KMS-11 (cell line): ENCODE measurements around the gene RASD1.
"Not testable (repeated sequence)": the region's sequence is repeated elsewhere in the genome, so short reads cannot be mapped to it uniquely, and the experiment has no call there.

Source experiments
- H2AFZ ChIP-seq: fragments of 200-600 bp; sonication (generic); 2 replicates; pipeline ENCODE4 v1.6.1; 2016; ENCODE audit warnings: antibody characterized with exemption, mixed run types, low read depth
- H3K27ac ChIP-seq: fragments of 200-600 bp; sonication (generic); 2 replicates; pipeline ENCODE4 v1.6.1; 2016; ENCODE audit warnings: mild to moderate bottlenecking, mixed run types
- H3K27me3 ChIP-seq: fragments of 200-600 bp; sonication (generic); 2 replicates; pipeline ENCODE4 v1.6.1; 2017; ENCODE audit warnings: mild to moderate bottlenecking, low read depth, mixed run types, moderate library complexity; ENCODE audit not compliant: insufficient read depth
- H3K36me3 ChIP-seq: fragments of 200-600 bp; sonication (generic); 2 replicates; pipeline ENCODE4 v1.6.1; 2017; ENCODE audit warnings: mild to moderate bottlenecking, mixed run types; ENCODE audit not compliant: insufficient read depth
- H3K4me1 ChIP-seq: fragments of 200-600 bp; sonication (generic); 2 replicates; pipeline ENCODE4 v1.6.1; 2016; ENCODE audit warnings: mild to moderate bottlenecking, low read depth, mixed run types; ENCODE audit not compliant: poor library complexity, severe bottlenecking
- H3K4me2 ChIP-seq: fragments of 200-600 bp; sonication (generic); 2 replicates; pipeline ENCODE4 v1.7.0; 2016; ENCODE audit warnings: mild to moderate bottlenecking, mixed run types
- H3K4me3 ChIP-seq: fragments of 200-600 bp; sonication (generic); IDR thresholded peaks from 2 replicates; pipeline ENCODE4 v1.6.1; 2017; ENCODE audit warnings: low read depth, low read length, mixed read lengths; ENCODE audit not compliant: insufficient read depth
- H3K79me2 ChIP-seq: fragments of 200-600 bp; sonication (generic); 2 replicates; pipeline ENCODE4 v1.6.1; 2016; ENCODE audit warnings: low read depth, mixed run types; ENCODE audit not compliant: insufficient read depth
- H3K9ac ChIP-seq: fragments of 200-600 bp; sonication (generic); 2 replicates; pipeline ENCODE4 v1.6.1; 2016; ENCODE audit warnings: mild to moderate bottlenecking, mixed run types
- H4K20me1 ChIP-seq: fragments of 200-600 bp; sonication (generic); 2 replicates; pipeline ENCODE4 v1.6.1; 2016; ENCODE audit warnings: mild to moderate bottlenecking, mixed run types; ENCODE audit not compliant: insufficient read depth
- TF ChIP-seq, protein P1 (sequence below): fragments of 200-600 bp; sonication (generic); conservative IDR thresholded peaks from 2 replicates; pipeline ENCODE4 v1.6.1; 2017; ENCODE audit warnings: low read depth, mild to moderate bottlenecking, antibody characterized with exemption, low read length, moderate library complexity, mixed read lengths

The RASD1 gene

DNA sequence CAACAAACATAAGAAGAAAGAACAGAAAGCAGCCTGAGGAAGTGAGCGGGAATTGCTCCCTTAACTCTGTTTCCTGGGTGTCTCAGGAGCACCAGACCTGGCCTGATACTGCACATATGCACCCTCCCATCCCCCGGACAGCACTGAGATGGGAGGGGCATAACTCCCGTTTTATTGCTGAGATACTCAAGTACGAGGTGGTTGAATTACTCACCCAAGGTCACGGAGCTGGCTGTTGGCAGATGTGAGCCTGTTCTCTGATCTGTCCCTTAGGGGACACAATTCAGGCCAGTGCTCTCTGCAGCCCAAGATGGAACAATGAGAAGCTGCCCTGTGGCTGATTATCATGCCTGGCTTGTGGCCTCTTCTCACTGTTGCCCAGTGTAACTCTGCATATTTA is 28.5 kb downstream of the RASD1 start:
- Histone ChIP-seq H3K4me2 (no peak overlapping the region), H2AFZ (no peak overlapping the region), H3K4me1 (no peaks in the 10 kb centered on the region), H4K20me1 (no peaks in the 10 kb centered on the region), H3K79me2 (no peaks in the 10 kb centered on the region), H3K4me3 (no peak overlapping the region), H3K36me3 (no peaks in the 10 kb centered on the region), H3K27me3 (no peaks in the 10 kb centered on the region), H3K27ac (no peak overlapping the region), H3K9ac (no peak overlapping the region)
- TF ChIP-seq, protein P1, sequence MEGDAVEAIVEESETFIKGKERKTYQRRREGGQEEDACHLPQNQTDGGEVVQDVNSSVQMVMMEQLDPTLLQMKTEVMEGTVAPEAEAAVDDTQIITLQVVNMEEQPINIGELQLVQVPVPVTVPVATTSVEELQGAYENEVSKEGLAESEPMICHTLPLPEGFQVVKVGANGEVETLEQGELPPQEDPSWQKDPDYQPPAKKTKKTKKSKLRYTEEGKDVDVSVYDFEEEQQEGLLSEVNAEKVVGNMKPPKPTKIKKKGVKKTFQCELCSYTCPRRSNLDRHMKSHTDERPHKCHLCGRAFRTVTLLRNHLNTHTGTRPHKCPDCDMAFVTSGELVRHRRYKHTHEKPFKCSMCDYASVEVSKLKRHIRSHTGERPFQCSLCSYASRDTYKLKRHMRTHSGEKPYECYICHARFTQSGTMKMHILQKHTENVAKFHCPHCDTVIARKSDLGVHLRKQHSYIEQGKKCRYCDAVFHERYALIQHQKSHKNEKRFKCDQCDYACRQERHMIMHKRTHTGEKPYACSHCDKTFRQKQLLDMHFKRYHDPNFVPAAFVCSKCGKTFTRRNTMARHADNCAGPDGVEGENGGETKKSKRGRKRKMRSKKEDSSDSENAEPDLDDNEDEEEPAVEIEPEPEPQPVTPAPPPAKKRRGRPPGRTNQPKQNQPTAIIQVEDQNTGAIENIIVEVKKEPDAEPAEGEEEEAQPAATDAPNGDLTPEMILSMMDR = no peak

DNA sequence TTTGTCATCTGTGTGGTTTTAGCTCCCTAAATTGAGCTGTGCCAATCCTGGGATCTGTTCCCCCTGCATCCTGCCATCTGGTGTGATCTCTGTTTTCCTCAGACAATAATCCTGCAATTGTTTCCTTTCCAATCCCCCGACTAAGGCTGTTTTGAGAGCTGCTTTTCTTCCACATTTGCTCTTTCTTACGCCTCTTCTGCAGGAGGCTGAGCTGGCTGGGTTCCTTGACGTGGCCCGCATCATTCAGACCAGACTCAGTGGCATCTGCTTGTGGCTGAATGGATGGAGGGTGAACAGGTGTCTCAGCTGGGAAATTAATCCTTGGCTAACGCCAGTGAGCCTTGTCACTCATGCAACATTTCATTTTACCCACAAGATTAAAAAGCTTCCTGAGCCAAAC is 29.2 kb downstream of the RASD1 start:
- Histone ChIP-seq H4K20me1 (no peaks in the 10 kb centered on the region), H3K36me3 (no peaks in the 10 kb centered on the region), H3K4me1 (no peaks in the 10 kb centered on the region), H3K9ac (no peak overlapping the region), H2AFZ (no peak overlapping the region), H3K4me3 (no peak overlapping the region), H3K79me2 (no peaks in the 10 kb centered on the region), H3K27ac (no peak overlapping the region), H3K27me3 (no peaks in the 10 kb centered on the region), H3K4me2 (no peak overlapping the region)
- TF ChIP-seq, protein P1 = no peak

DNA sequence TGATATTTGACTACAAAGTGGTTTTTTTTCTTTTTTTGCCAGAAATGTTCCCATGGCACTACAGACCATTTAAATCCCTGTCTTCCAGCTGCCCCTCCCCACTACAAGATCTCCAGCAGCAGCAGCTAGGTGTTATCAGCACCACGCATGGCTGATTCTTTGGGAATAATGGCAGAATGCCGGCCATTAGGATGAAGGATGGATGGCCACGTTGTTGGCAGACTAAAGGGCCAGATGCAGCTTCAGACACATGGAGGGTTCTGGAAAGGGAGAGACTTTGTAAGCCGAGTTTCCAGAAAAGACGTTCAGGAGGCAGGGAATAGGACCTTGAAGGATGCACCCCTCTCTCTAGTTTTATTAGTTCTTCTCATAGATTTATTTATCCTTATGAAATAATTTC is 29.7 kb downstream of the RASD1 start:
- H3K4me1 ChIP-seq = no peaks in the 10 kb centered on the region
- TF ChIP-seq, protein P1 = no peak
- H4K20me1 ChIP-seq = no peaks in the 10 kb centered on the region
- no peaks in the 10 kb centered on the region for H3K79me2 ChIP-seq
- no peak overlapping the region for H3K4me3 ChIP-seq
- H2AFZ ChIP-seq = no peak overlapping the region
- no peak overlapping the region for H3K9ac ChIP-seq
- no peak overlapping the region for H3K27ac ChIP-seq
- no peaks in the 10 kb centered on the region for H3K36me3 ChIP-seq
- no peak overlapping the region for H3K4me2 ChIP-seq
- no peaks in the 10 kb centered on the region for H3K27me3 ChIP-seq

DNA sequence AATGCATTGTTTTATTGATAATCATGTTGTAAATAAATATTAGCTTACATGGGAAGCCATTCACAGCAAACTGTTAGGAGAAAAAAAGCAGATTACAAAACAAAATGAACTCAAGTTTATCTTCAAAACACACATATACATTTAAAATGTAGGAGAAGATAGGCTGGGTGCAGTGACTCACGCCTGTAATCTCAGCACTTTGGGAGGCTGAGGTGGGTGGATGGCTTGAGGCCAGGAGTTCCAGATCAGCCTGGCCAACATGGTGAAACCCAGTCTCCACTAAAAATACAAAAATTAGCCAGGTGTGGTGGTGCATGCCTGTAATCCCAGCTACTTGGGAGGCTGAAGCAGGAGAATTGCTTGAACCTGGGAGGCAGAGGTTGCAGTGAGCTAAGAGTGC is 30.3 kb downstream of the RASD1 start:
- not testable (repeated sequence) for H4K20me1 ChIP-seq, H3K36me3 ChIP-seq, H3K4me2 ChIP-seq, H3K79me2 ChIP-seq, H3K27ac ChIP-seq, H3K4me3 ChIP-seq, H3K4me1 ChIP-seq, H2AFZ ChIP-seq, H3K9ac ChIP-seq, H3K27me3 ChIP-seq

DNA sequence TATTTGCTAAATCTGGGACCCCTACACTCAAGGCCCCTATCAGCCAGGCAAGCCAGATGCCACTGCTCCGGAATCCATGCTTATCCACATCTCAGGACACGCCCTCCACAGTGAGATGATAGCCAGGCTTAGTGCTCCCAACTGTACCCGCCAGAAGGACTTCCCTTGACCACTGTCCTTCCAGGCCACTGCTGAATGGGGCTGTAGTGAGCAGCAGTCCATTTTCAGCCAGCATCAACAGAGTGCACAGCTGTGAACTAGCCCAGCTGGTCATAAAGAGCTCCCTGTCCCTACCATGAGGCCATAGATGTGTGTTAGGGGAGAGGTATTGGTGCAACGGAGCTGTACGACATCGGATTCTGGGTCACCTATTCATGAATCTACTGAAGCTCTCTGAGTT is 32.4 kb downstream of the RASD1 start:
- no peaks in the 10 kb centered on the region for H3K79me2 ChIP-seq
- no peak overlapping the region for H3K27ac ChIP-seq
- H3K9ac ChIP-seq = no peak overlapping the region
- no peak overlapping the region for H2AFZ ChIP-seq
- H4K20me1 ChIP-seq = no peaks in the 10 kb centered on the region
- H3K4me2 ChIP-seq = no peak overlapping the region
- TF ChIP-seq, protein P1 = no peak
- no peaks in the 10 kb centered on the region for H3K27me3 ChIP-seq
- H3K4me1 ChIP-seq = no peaks in the 10 kb centered on the region
- no peak overlapping the region for H3K4me3 ChIP-seq
- H3K36me3 ChIP-seq = no peaks in the 10 kb centered on the region
